Measurements from ENCODE around the gene PLA2G4B. TPM values are rescaled to one million over a fixed set of nuclear protein-coding genes. Genes with fewer than 3 reads are reported as not detected.

PLA2G4B gene
- total and polyA plus RNA-seq, 7 experiments from 2014 or later = 0.98 to 69.9 (median 33.7) TPM

GRCh38 chr15:41884458-41884857, 45.8 kb downstream of the PLA2G4B start:
- ATAC-seq (no peak), DNase-seq (no peak)
- Histone ChIP-seq H3K4me1 (ENCODE audit: control insufficient read depth in 2 of 2, insufficient read depth in 2 of 2, low read length in 2 of 2) (peaks cover 0 to 21% of the 10 kb centered on the region in 2 donors), H3K9me3 (ENCODE audit: control insufficient read depth in 2 of 3, low read length in 3 of 3) (no peaks in the 10 kb centered on the region), H3K4me3 (ENCODE audit: low read length) (no peak overlapping the region), H3K27me3 (ENCODE audit: control insufficient read depth in 2 of 2, insufficient read depth in 2 of 2, low read length in 2 of 2) (no peaks in the 10 kb centered on the region), H3K36me3 (ENCODE audit: control insufficient read depth in 2 of 3, insufficient read depth in 3 of 3, low read length in 3 of 3) (no peaks in the 10 kb centered on the region), H3K27ac (ENCODE audit: low read depth, low read length) (no peak overlapping the region)
- ChIA-PET CTCF (interaction anchor here (1.0 kb wide), 1 partner anchor 111 kb away, joined by 4 read pairs; no protein-coding TSS in a partner anchor), POLR2A (no interaction called here)
- H3K4me1 Mint-ChIP-seq = peaks cover 11 to 26% (median 15%) of the 10 kb centered on the region in 7 donors
- H3K36me3 Mint-ChIP-seq = no peaks in the 10 kb centered on the region
- H3K27me3 Mint-ChIP-seq = peaks cover 6 to 20% (median 10%) of the 10 kb centered on the region in 5 donors
- peak overlapping the region in 2 of 10 donors; percentile 5 to 7 for H3K4me3 Mint-ChIP-seq
- H3K9me3 Mint-ChIP-seq = no peaks in the 10 kb centered on the region
- peak overlapping the region in 1 of 9 donors; percentile 42 for H3K27ac Mint-ChIP-seq
- intact Hi-C loops (cut with micrococcal nuclease) = no loop called here

DNA sequence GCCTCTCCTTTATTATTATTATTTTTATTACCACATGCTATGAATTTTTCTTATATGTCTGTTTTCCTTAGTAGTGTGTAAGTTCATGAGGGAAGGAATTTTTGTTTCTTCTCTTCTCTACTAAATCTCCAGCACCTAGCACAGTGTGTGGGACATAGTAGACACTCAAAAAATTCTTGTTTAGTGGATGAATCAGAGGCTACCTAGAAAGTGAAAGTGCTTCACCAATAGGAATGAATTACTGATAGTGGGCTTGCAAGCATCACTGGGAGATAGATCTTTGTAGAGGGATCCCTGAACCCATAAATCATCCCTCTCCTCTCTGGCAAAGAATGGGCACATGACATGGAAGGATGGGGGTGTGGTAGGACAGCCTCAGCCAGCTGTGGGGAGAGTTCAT, 46.7 kb downstream of the PLA2G4B start:
- peaks cover 0 to 22% of the 10 kb centered on the region in 2 donors for H3K4me1 ChIP-seq (ENCODE audit: control insufficient read depth in 2 of 2, insufficient read depth in 2 of 2, low read length in 2 of 2)
- H3K27me3 ChIP-seq (ENCODE audit: control insufficient read depth in 2 of 2, insufficient read depth in 2 of 2, low read length in 2 of 2) = no peaks in the 10 kb centered on the region
- no peaks in the 10 kb centered on the region for H3K36me3 ChIP-seq (ENCODE audit: control insufficient read depth in 2 of 3, insufficient read depth in 3 of 3, low read length in 3 of 3)
- DNase-seq (no peak), ATAC-seq (no peak)
- ChIA-PET POLR2A (no interaction called here), CTCF (interaction anchor here (1.0 kb wide), 1 partner anchor 112 kb away, joined by 4 read pairs; no protein-coding TSS in a partner anchor)
- peak overlapping the region in 1 of 9 donors; percentile 29 for H3K27ac Mint-ChIP-seq
- H3K27me3 Mint-ChIP-seq = peaks cover 6 to 20% (median 10%) of the 10 kb centered on the region in 5 donors
- H3K4me1 Mint-ChIP-seq = peaks cover 11 to 27% (median 15%) of the 10 kb centered on the region in 7 donors
- no peak overlapping the region for H3K4me3 ChIP-seq (ENCODE audit: low read length)
- H3K27ac ChIP-seq (ENCODE audit: low read depth, low read length) = no peak overlapping the region
- H3K4me3 Mint-ChIP-seq = no peak overlapping the region
- intact Hi-C loops (cut with micrococcal nuclease) = no loop called here
- no peaks in the 10 kb centered on the region for H3K36me3 Mint-ChIP-seq
- H3K9me3 Mint-ChIP-seq = no peaks in the 10 kb centered on the region
- H3K9me3 ChIP-seq (ENCODE audit: control insufficient read depth in 2 of 3, low read length in 3 of 3) = no peaks in the 10 kb centered on the region

DNA sequence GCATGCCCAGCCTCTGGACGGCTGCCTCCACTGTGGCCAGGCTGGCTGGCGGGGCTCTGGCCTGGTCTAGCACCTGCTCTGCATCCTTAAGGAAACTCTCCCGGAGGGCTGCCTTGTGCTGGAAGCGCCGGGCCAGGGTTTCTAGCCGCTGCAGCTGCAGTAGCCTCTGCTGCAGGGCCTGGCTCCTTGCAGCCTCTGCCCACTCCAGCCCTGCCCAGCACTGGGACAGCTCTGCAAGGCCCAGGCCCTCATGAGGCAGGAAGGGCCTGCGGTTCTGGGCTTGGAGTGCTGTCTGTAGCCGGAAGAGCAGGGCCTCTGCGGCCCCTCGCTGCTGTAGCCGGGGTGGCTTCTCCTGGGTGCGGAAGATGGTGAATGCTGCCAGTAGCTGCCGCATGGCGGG, 47.2 kb downstream of the PLA2G4B start:
- Histone ChIP-seq H3K4me1 (ENCODE audit: control insufficient read depth in 2 of 2, insufficient read depth in 2 of 2, low read length in 2 of 2) (peaks cover 0 to 22% of the 10 kb centered on the region in 2 donors), H3K27ac (ENCODE audit: low read depth, low read length) (no peak overlapping the region), H3K27me3 (ENCODE audit: control insufficient read depth in 2 of 2, insufficient read depth in 2 of 2, low read length in 2 of 2) (no peaks in the 10 kb centered on the region), H3K36me3 (ENCODE audit: control insufficient read depth in 2 of 3, insufficient read depth in 3 of 3, low read length in 3 of 3) (no peaks in the 10 kb centered on the region), H3K9me3 (ENCODE audit: control insufficient read depth in 2 of 3, low read length in 3 of 3) (no peaks in the 10 kb centered on the region), H3K4me3 (ENCODE audit: low read length) (no peak overlapping the region)
- intact Hi-C loops (cut with micrococcal nuclease) = no loop called here
- H3K36me3 Mint-ChIP-seq = no peaks in the 10 kb centered on the region
- ATAC-seq (no peak), DNase-seq (no peak)
- ChIA-PET CTCF (no interaction called here), POLR2A (no interaction called here)
- no peak overlapping the region for H3K4me3 Mint-ChIP-seq
- peaks cover 11 to 27% (median 15%) of the 10 kb centered on the region in 7 donors for H3K4me1 Mint-ChIP-seq
- H3K27me3 Mint-ChIP-seq = peaks cover 6 to 15% (median 7%) of the 10 kb centered on the region in 5 donors
- no peaks in the 10 kb centered on the region for H3K9me3 Mint-ChIP-seq
- H3K27ac Mint-ChIP-seq = no peak overlapping the region

DNA sequence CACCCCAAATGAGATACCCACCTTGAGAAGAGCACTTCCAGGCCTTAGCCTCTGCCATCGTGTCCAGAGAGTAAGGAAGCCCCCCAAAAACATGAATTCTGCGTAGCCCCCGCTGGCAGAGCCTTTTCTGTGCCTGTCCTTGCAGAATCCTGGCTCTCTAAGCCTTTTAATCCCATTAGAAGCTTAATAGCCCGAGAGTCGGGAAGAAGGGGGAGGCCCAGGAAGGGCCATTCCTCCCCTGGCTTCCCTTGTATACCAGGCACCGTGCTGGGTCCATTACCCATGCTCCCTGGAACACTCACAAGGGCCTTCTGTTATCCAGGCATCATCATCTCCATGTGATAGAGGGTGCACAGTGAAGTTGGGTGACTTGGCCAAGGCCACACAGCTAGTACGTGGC, 48.1 kb downstream of the PLA2G4B start:
- Mint-ChIP-seq H3K36me3 (no peaks in the 10 kb centered on the region), H3K27me3 (peaks cover 0 to 9% (median 0%) of the 10 kb centered on the region in 5 donors), H3K9me3 (no peaks in the 10 kb centered on the region), H3K4me1 (peaks cover 5 to 22% (median 11%) of the 10 kb centered on the region in 7 donors), H3K27ac (peak overlapping the region in 1 of 9 donors; percentile 9), H3K4me3 (no peak overlapping the region)
- ChIA-PET POLR2A (no interaction called here), CTCF (no interaction called here)
- ATAC-seq = no peak
- intact Hi-C loops (cut with micrococcal nuclease) = no loop called here
- H3K4me3 ChIP-seq (ENCODE audit: low read length) = no peak overlapping the region
- peaks cover 0 to 22% of the 10 kb centered on the region in 2 donors for H3K4me1 ChIP-seq (ENCODE audit: control insufficient read depth in 2 of 2, insufficient read depth in 2 of 2, low read length in 2 of 2)
- no peaks in the 10 kb centered on the region for H3K36me3 ChIP-seq (ENCODE audit: control insufficient read depth in 2 of 3, insufficient read depth in 3 of 3, low read length in 3 of 3)
- no peaks in the 10 kb centered on the region for H3K27me3 ChIP-seq (ENCODE audit: control insufficient read depth in 2 of 2, insufficient read depth in 2 of 2, low read length in 2 of 2)
- H3K9me3 ChIP-seq (ENCODE audit: control insufficient read depth in 2 of 3, low read length in 3 of 3) = no peaks in the 10 kb centered on the region
- no peak for DNase-seq
- no peak overlapping the region for H3K27ac ChIP-seq (ENCODE audit: low read depth, low read length)

DNA sequence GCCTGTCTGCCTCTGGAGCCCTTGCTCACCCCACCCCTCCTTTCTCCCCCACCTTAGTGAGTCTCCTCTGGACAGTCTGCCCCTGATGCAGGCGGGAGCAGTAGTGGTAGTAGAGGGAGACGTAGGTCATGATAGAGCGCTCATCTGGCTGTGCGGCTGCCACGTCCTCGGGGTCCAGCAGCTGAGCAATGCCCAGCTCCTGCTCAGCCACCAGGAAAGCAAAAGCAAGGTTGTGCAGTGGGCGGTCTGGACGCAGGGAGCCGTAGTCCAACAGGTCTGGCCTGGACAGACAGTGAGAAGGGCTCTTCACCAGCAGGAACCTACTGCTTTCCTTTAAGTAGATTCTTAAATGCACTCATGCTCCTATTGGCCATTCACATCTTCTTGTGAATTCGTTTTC, 48.5 kb downstream of the PLA2G4B start:
- Mint-ChIP-seq H3K27ac (no peak overlapping the region), H3K36me3 (no peaks in the 10 kb centered on the region), H3K4me1 (peaks cover 5 to 23% (median 11%) of the 10 kb centered on the region in 7 donors), H3K4me3 (peak overlapping the region in 2 of 10 donors; percentile 14 to 58), H3K27me3 (peaks cover 0 to 9% (median 0%) of the 10 kb centered on the region in 5 donors), H3K9me3 (no peaks in the 10 kb centered on the region)
- no peaks in the 10 kb centered on the region for H3K9me3 ChIP-seq (ENCODE audit: control insufficient read depth in 2 of 3, low read length in 3 of 3)
- intact Hi-C loops (cut with micrococcal nuclease) = no loop called here
- no peaks in the 10 kb centered on the region for H3K27me3 ChIP-seq (ENCODE audit: control insufficient read depth in 2 of 2, insufficient read depth in 2 of 2, low read length in 2 of 2)
- peaks cover under 1 to 23% of the 10 kb centered on the region in 2 donors for H3K4me1 ChIP-seq (ENCODE audit: control insufficient read depth in 2 of 2, insufficient read depth in 2 of 2, low read length in 2 of 2)
- no peak for ATAC-seq
- CTCF ChIA-PET = no interaction called here
- POLR2A ChIA-PET = no interaction called here
- no peak overlapping the region for H3K27ac ChIP-seq (ENCODE audit: low read depth, low read length)
- DNase-seq = no peak
- no peaks in the 10 kb centered on the region for H3K36me3 ChIP-seq (ENCODE audit: control insufficient read depth in 2 of 3, insufficient read depth in 3 of 3, low read length in 3 of 3)
- no peak overlapping the region for H3K4me3 ChIP-seq (ENCODE audit: low read length)

DNA sequence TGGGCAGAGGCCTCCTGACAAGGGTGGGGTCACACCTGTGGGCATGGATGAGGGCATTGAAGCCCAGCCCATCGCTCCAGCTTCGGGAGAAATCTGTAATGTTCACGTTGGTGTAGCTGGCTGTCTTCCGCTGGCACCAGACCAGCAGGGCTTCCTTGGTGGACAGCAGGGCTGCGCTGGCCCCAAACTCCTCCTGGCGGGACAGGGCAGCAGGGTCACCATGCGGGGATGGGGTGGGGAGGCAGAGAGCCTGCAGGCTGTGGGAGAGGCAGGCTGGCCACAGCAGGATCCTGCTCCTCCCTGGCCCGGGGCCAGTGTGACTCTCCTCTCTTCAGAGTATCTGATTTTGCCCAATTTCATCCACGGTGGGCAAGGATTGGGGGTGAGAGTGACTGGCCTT, 49.2 kb downstream of the PLA2G4B start:
- ATAC-seq (no peak), DNase-seq (no peak)
- Mint-ChIP-seq H3K4me3 (no peak overlapping the region), H3K9me3 (no peaks in the 10 kb centered on the region), H3K4me1 (peaks cover 6 to 25% (median 16%) of the 10 kb centered on the region in 7 donors), H3K36me3 (no peaks in the 10 kb centered on the region), H3K27ac (no peak overlapping the region), H3K27me3 (peaks cover 0 to 4% (median 0%) of the 10 kb centered on the region in 5 donors)
- no peak overlapping the region for H3K4me3 ChIP-seq (ENCODE audit: low read length)
- peaks cover 7 to 27% of the 10 kb centered on the region in 2 donors for H3K4me1 ChIP-seq (ENCODE audit: control insufficient read depth in 2 of 2, insufficient read depth in 2 of 2, low read length in 2 of 2)
- H3K36me3 ChIP-seq (ENCODE audit: control insufficient read depth in 2 of 3, insufficient read depth in 3 of 3, low read length in 3 of 3) = no peaks in the 10 kb centered on the region
- no peaks in the 10 kb centered on the region for H3K27me3 ChIP-seq (ENCODE audit: control insufficient read depth in 2 of 2, insufficient read depth in 2 of 2, low read length in 2 of 2)
- POLR2A ChIA-PET = interaction anchor here (1.1 kb wide), 1 partner anchor 61 kb away, joined by 3 read pairs; no protein-coding TSS in a partner anchor
- CTCF ChIA-PET = no interaction called here
- H3K27ac ChIP-seq (ENCODE audit: low read depth, low read length) = no peak overlapping the region
- H3K9me3 ChIP-seq (ENCODE audit: control insufficient read depth in 2 of 3, low read length in 3 of 3) = no peaks in the 10 kb centered on the region
- intact Hi-C loops (cut with micrococcal nuclease) = no loop called here

DNA sequence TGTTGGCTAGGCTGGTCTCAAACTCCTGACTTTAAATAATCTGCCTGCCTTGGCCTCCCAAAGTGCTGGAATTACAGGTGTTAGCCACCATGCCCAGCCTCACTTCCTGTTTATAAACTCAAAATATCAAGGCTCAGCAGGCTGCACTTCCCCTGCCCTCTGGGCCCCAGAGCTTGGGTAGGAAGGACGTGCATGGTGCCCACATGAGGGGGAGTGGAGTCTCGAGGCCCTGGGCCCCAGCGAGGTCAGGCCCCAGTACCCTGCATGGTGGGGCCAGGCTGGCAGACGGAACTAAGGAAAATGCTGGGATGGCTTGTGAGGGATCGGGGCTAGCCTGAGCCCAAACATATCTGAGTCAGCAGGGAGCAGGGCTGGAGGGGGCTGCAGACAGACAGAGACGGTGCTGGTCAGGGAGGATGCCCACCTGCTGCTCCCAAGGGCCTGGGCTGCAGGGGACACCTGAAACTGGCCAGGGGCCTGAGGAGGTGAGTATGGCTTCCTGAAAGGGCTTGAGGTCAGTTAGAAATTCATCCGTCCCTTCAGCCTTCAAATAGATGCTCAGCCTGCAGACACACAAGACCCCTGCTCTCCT, 50.1 kb downstream of the PLA2G4B start:
- ATAC-seq (no peak), DNase-seq (no peak)
- ChIA-PET CTCF (no interaction called here), POLR2A (interaction anchor here (1.1 kb wide), 1 partner anchor 61 kb away, joined by 3 read pairs; no protein-coding TSS in a partner anchor)
- Histone ChIP-seq H3K9me3 (ENCODE audit: control insufficient read depth in 2 of 3, low read length in 3 of 3) (no peaks in the 10 kb centered on the region), H3K36me3 (ENCODE audit: control insufficient read depth in 2 of 3, insufficient read depth in 3 of 3, low read length in 3 of 3) (no peaks in the 10 kb centered on the region), H3K4me3 (ENCODE audit: low read length) (no peak overlapping the region), H3K4me1 (ENCODE audit: control insufficient read depth in 2 of 2, insufficient read depth in 2 of 2, low read length in 2 of 2) (peaks cover 16 to 35% of the 10 kb centered on the region in 2 donors), H3K27ac (ENCODE audit: low read depth, low read length) (no peak overlapping the region), H3K27me3 (ENCODE audit: control insufficient read depth in 2 of 2, insufficient read depth in 2 of 2, low read length in 2 of 2) (no peaks in the 10 kb centered on the region)
- H3K27ac Mint-ChIP-seq = peak overlapping the region in 4 of 9 donors; percentile 8 to 65 (median 58)
- peaks cover 12 to 33% (median 19%) of the 10 kb centered on the region in 7 donors for H3K4me1 Mint-ChIP-seq
- intact Hi-C loops (cut with micrococcal nuclease) = no loop called here
- H3K9me3 Mint-ChIP-seq = no peaks in the 10 kb centered on the region
- H3K27me3 Mint-ChIP-seq = no peaks in the 10 kb centered on the region
- no peaks in the 10 kb centered on the region for H3K36me3 Mint-ChIP-seq
- H3K4me3 Mint-ChIP-seq = no peak overlapping the region
